ENCODE data around the gene ESAM. TPM values are rescaled to one million over a fixed set of nuclear protein-coding genes. Genes with fewer than 3 reads are reported as not detected.

ESAM gene
- total RNA-seq (2022) (5.3 and 6.1 TPM in 2 replicates), Bru-seq, nascent RNA (percentile 43 among the genes with signal in this experiment), BruChase-seq, experiment 1, labeled RNA remaining after a 2-hour chase (percentile 47 among the genes with signal in this experiment), BruChase-seq, experiment 2, labeled RNA remaining after a 6-hour chase (percentile 50 among the genes with signal in this experiment)
- long read RNA-seq, transcript ESAM-201 (7 exons, 1,826 nt), result major isoform, 5 of 10 reads
- long read RNA-seq, partial matches to known transcripts, result 2 of 10 reads
- long read RNA-seq, other reads (novel, unspliced or antisense), result 2 of 10 reads

- Histone ChIP-seq H3K27me3 (replicated peaks; ENCODE audit: control insufficient read depth, insufficient read depth, low read length) (no peaks in the 10 kb centered on the region), H3K9me3 (no peaks in the 10 kb centered on the region), H3K4me3 (ENCODE audit: low read depth, low read length) (peak within 1 kb of the TSS; percentile 52), H3K36me3 (ENCODE audit: control insufficient read depth, insufficient read depth, low read length) (no peaks in the 10 kb centered on the region), H3K4me1 (peaks cover 24% of the 10 kb centered on the region)
- Mint-ChIP-seq H3K9me3 (ENCODE audit: unreplicated experiment) (no peaks in the 10 kb centered on the region), H3K4me3 (ENCODE audit: unreplicated experiment) (peak within 1 kb of the TSS; percentile 72), H3K27me3 (ENCODE audit: insufficient read depth, unreplicated experiment) (no peaks in the 10 kb centered on the region), H3K4me1 (ENCODE audit: low read depth, unreplicated experiment) (peaks cover 10% of the 10 kb centered on the region), H3K36me3 (ENCODE audit: insufficient read depth, unreplicated experiment) (peaks cover 22% of the 10 kb centered on the region), H3K27ac (ENCODE audit: unreplicated experiment) (peak within 1 kb of the TSS; percentile 17)
- ChIA-PET POLR2A (interaction anchor here (1.2 kb wide), 1 partner anchor 89 kb away, joined by 3 read pairs; no protein-coding TSS in a partner anchor), CTCF (interaction anchor here (1.0 to 3.8 kb wide), 20 partner anchors 9 to 139 kb away, joined by 3 to 50 read pairs (median 8); partner anchors contain the start of genes NRGN, SIAE, SPA17 and VSIG2)
- intact Hi-C loops (cut with micrococcal nuclease; ENCODE audit: unreplicated experiment), result loop anchor here (1.0 to 2.0 kb wide), 2 partner anchors 15 to 17 kb away; no protein-coding TSS in a partner anchor
- TF ChIP-seq, protein P1, sequence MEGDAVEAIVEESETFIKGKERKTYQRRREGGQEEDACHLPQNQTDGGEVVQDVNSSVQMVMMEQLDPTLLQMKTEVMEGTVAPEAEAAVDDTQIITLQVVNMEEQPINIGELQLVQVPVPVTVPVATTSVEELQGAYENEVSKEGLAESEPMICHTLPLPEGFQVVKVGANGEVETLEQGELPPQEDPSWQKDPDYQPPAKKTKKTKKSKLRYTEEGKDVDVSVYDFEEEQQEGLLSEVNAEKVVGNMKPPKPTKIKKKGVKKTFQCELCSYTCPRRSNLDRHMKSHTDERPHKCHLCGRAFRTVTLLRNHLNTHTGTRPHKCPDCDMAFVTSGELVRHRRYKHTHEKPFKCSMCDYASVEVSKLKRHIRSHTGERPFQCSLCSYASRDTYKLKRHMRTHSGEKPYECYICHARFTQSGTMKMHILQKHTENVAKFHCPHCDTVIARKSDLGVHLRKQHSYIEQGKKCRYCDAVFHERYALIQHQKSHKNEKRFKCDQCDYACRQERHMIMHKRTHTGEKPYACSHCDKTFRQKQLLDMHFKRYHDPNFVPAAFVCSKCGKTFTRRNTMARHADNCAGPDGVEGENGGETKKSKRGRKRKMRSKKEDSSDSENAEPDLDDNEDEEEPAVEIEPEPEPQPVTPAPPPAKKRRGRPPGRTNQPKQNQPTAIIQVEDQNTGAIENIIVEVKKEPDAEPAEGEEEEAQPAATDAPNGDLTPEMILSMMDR (IDR thresholded peaks at IDR 0.05; ENCODE audit: insufficient read depth in 1 of 2, low read depth in 1 of 2, low read length in 1 of 2, severe bottlenecking in 1 of 2, unreplicated experiment in 1 of 2), result no peak
- DNase-seq, result peak; percentile 82 to 86
- BruUV-seq (replicated peaks), result no TSS peak
Measured at GRCh38 chr11:124762105-124762623, at the start of gene ESAM. Gene ESAM (minus strand): TSS chr11:124762290. CDS start chr11:124762154, 136 bp downstream.

DNA sequence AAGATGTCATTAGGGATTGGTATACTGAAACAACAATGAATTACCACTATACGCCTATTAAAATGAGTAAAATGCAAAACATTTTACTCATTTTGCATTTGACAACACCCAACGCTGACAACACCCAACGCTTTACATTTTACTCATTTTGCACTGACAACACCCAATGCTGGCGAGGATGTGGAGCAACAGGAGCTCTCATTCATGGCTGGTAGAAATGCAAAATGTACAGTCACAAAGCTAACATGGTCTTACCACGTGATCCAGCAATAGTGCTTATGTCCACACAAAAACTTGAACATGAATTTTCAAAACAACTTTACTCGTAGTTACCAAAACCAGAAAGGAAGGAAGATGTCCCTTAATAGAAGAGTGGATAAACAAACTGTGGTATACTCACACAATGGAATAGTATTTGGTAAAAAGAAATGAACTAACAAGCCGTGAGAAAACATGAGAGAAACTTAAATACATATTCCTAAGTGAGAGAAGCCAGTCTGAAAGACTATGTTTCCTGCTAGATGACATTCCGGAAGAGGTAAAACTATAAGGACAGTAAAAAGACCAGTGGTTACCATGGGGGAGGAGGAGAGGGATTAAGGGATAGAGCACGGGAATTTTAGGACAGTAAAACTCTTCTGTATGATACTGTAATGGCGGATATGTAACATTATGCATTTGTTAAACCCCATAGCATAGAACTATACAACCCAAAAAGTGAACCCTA, 49.5 kb upstream of the ESAM start:
- Mint-ChIP-seq H3K27ac (ENCODE audit: unreplicated experiment) (no peak overlapping the region), H3K9me3 (ENCODE audit: unreplicated experiment) (no peaks in the 10 kb centered on the region), H3K4me3 (ENCODE audit: unreplicated experiment) (no peak overlapping the region), H3K36me3 (ENCODE audit: insufficient read depth, unreplicated experiment) (no peaks in the 10 kb centered on the region), H3K27me3 (ENCODE audit: insufficient read depth, unreplicated experiment) (peaks cover 8% of the 10 kb centered on the region), H3K4me1 (ENCODE audit: low read depth, unreplicated experiment) (no peaks in the 10 kb centered on the region)
- no peaks in the 10 kb centered on the region for H3K9me3 ChIP-seq
- no peak for DNase-seq
- H3K4me3 ChIP-seq (ENCODE audit: low read depth, low read length), result no peak overlapping the region
- intact Hi-C loops (cut with micrococcal nuclease; ENCODE audit: unreplicated experiment), result no loop called here
- CTCF ChIA-PET, result no interaction called here
- POLR2A ChIA-PET, result no interaction called here
- BruUV-seq (replicated peaks), result no TSS peak
- H3K4me1 ChIP-seq, result peaks cover 7% of the 10 kb centered on the region
- H3K27me3 ChIP-seq (replicated peaks; ENCODE audit: control insufficient read depth, insufficient read depth, low read length), result no peaks in the 10 kb centered on the region
- no peaks in the 10 kb centered on the region for H3K36me3 ChIP-seq (ENCODE audit: control insufficient read depth, insufficient read depth, low read length)
- TF ChIP-seq, protein P1 (IDR thresholded peaks at IDR 0.05; ENCODE audit: insufficient read depth in 1 of 2, low read depth in 1 of 2, low read length in 1 of 2, severe bottlenecking in 1 of 2, unreplicated experiment in 1 of 2), result no peak

GRCh38 chr11:124807660-124808270, 45.7 kb upstream of the ESAM start:
- no TSS peak for BruUV-seq (replicated peaks)
- DNase-seq, result no peak
- Histone ChIP-seq H3K4me1 (peaks cover 7% of the 10 kb centered on the region), H3K9me3 (no peaks in the 10 kb centered on the region), H3K27me3 (replicated peaks; ENCODE audit: control insufficient read depth, insufficient read depth, low read length) (no peaks in the 10 kb centered on the region), H3K4me3 (ENCODE audit: low read depth, low read length) (no peak overlapping the region), H3K36me3 (ENCODE audit: control insufficient read depth, insufficient read depth, low read length) (no peaks in the 10 kb centered on the region)
- ChIA-PET POLR2A (no interaction called here), CTCF (interaction anchor here (1.2 kb wide), 1 partner anchor 29 kb away, joined by 4 read pairs; no protein-coding TSS in a partner anchor)
- Mint-ChIP-seq H3K27me3 (ENCODE audit: insufficient read depth, unreplicated experiment) (no peaks in the 10 kb centered on the region), H3K27ac (ENCODE audit: unreplicated experiment) (no peak overlapping the region), H3K36me3 (ENCODE audit: insufficient read depth, unreplicated experiment) (no peaks in the 10 kb centered on the region), H3K4me3 (ENCODE audit: unreplicated experiment) (no peak overlapping the region), H3K4me1 (ENCODE audit: low read depth, unreplicated experiment) (no peaks in the 10 kb centered on the region), H3K9me3 (ENCODE audit: unreplicated experiment) (no peaks in the 10 kb centered on the region)
- intact Hi-C loops (cut with micrococcal nuclease; ENCODE audit: unreplicated experiment), result no loop called here
- TF ChIP-seq, protein P1 (IDR thresholded peaks at IDR 0.05; ENCODE audit: insufficient read depth in 1 of 2, low read depth in 1 of 2, low read length in 1 of 2, severe bottlenecking in 1 of 2, unreplicated experiment in 1 of 2), result no peak
